Measurements from ENCODE around the gene C1QTNF6.

Gene C1QTNF6

GRCh38 chr22:37223965-37224551 is 36.0 kb upstream of the C1QTNF6 start:
- no peak for DNase-seq

- DNase-seq = no peak
Observed at GRCh38 chr22:37222440-37222971, 34.5 kb upstream of the C1QTNF6 start.

GRCh38 chr22:37221424-37222333 is 33.6 kb upstream of the C1QTNF6 start:
- no peak for DNase-seq

- DNase-seq = no peak
Observed at GRCh38 chr22:37220543-37220981, 32.5 kb upstream of the C1QTNF6 start.

GRCh38 chr22:37219533-37219932 is 31.5 kb upstream of the C1QTNF6 start:
- DNase-seq = no peak

GRCh38 chr22:37218771-37219411 is 30.8 kb upstream of the C1QTNF6 start:
- no peak for DNase-seq

GRCh38 chr22:37218399-37218770 is 30.3 kb upstream of the C1QTNF6 start:
- no peak for DNase-seq

GRCh38 chr22:37215890-37216289 is 27.8 kb upstream of the C1QTNF6 start:
- DNase-seq = no peak

GRCh38 chr22:37214731-37215030 is 26.6 kb upstream of the C1QTNF6 start:
- no peak for DNase-seq

- no peak for DNase-seq
Observed at GRCh38 chr22:37213941-37214730, 26.1 kb upstream of the C1QTNF6 start.

- DNase-seq = no peak
Observed at GRCh38 chr22:37213218-37213855, 25.3 kb upstream of the C1QTNF6 start.

- DNase-seq = peak in 2 of 3 experiments; percentile 24 to 66
Observed at GRCh38 chr22:37212174-37212906, 24.3 kb upstream of the C1QTNF6 start, which contains the start of gene SSTR3. TSS of gene SSTR3 (minus strand) at chr22:37212477. CDS start at chr22:37207803, 4,674 bp downstream.

GRCh38 chr22:37211866-37212173 is 23.8 kb upstream of the C1QTNF6 start:
- no peak for DNase-seq

GRCh38 chr22:37211075-37211865 is 23.2 kb upstream of the C1QTNF6 start:
- DNase-seq = no peak

- no peak for DNase-seq
Observed at GRCh38 chr22:37210041-37210803, 22.2 kb upstream of the C1QTNF6 start.

GRCh38 chr22:37209140-37209845 is 21.2 kb upstream of the C1QTNF6 start:
- DNase-seq = no peak

- no peak for DNase-seq
Observed at GRCh38 chr22:37208401-37209139, 20.5 kb upstream of the C1QTNF6 start.

- DNase-seq = no peak
Observed at GRCh38 chr22:37207981-37208380, 19.9 kb upstream of the C1QTNF6 start.

Data from NCI-H1417 (cell line).